Fibroblast of lung (primary cell): Measurements from ENCODE around the gene ANKRD66. TPM values are rescaled to one million over a fixed set of nuclear protein-coding genes. Genes with fewer than 3 reads are reported as not detected.
"Not testable (repeated sequence)": the region's sequence is repeated elsewhere in the genome, so short reads cannot be mapped to it uniquely, and the experiment has no call there.

Experiments used
- DNase-seq, 2 donors: peaks; one replicate each; pipeline versions ENCODE4 v3.0.0 to v3.0.0-alpha.2; 2010; ENCODE audit warnings: low read depth in 2 of 2
- H2AFZ ChIP-seq: 2 replicates; pipeline ENCODE4 v1.5.1; 2012; ENCODE audit warnings: low read length, control low read depth, inconsistent platforms
- H3K27ac ChIP-seq: 2 replicates; pipeline ENCODE4 v1.5.1; 2011; ENCODE audit warnings: low read length, control low read depth; ENCODE audit not compliant: insufficient read depth
- H3K27me3 ChIP-seq: 2 replicates; pipeline ENCODE4 v1.5.1; 2011; ENCODE audit warnings: mild to moderate bottlenecking, low read length; ENCODE audit not compliant: control insufficient read depth, insufficient read depth
- H3K36me3 ChIP-seq: 2 replicates; pipeline ENCODE4 v1.5.1; 2011; ENCODE audit warnings: low read length; ENCODE audit not compliant: control insufficient read depth, insufficient read depth
- H3K4me1 ChIP-seq: 2 replicates; pipeline ENCODE4 v1.5.1; 2011; ENCODE audit warnings: low read length; ENCODE audit not compliant: control insufficient read depth, insufficient read depth; ENCODE audit errors: extremely low read depth
- H3K4me2 ChIP-seq: 2 replicates; pipeline ENCODE4 v1.5.1; 2011; ENCODE audit warnings: low read length, control low read depth; ENCODE audit not compliant: insufficient read depth; ENCODE audit errors: extremely low read depth
- H3K4me3 ChIP-seq, 4 experiments: fragments of 200-600 bp in 1 of 4; sonication (generic) in 1 of 4; replicated peaks in 1 of 4; 2 replicates each; pipeline ENCODE4 v1.5.1; 2011 to 2016; ENCODE audit warnings: low read length in 4 of 4, low read depth in 3 of 4, mild to moderate bottlenecking in 3 of 4, control low read depth in 2 of 4, inconsistent platforms in 1 of 4, mixed read lengths in 1 of 4; ENCODE audit not compliant: insufficient read depth in 1 of 4; ENCODE audit errors: control extremely low read depth in 1 of 4
- H3K79me2 ChIP-seq: 2 replicates; pipeline ENCODE4 v1.5.1; 2012; ENCODE audit warnings: mild to moderate bottlenecking, low read length, inconsistent platforms; ENCODE audit not compliant: control insufficient read depth, insufficient read depth
- H3K9ac ChIP-seq: 2 replicates; pipeline ENCODE4 v1.5.1; 2011; ENCODE audit warnings: mild to moderate bottlenecking, low read length, control low read depth; ENCODE audit not compliant: insufficient read depth
- H3K9me3 ChIP-seq: 2 replicates; pipeline ENCODE4 v1.5.1; 2012; ENCODE audit warnings: low read depth, low read length; ENCODE audit not compliant: control insufficient read depth, insufficient read depth
- H4K20me1 ChIP-seq: 2 replicates; pipeline ENCODE4 v1.5.1; 2011; ENCODE audit warnings: low read length; ENCODE audit not compliant: control insufficient read depth, insufficient read depth; ENCODE audit errors: extremely low read depth
- EZH2 ChIP-seq: IDR thresholded peaks from 2 replicates; pipeline ENCODE4 v1.5.1; 2012; ENCODE audit warnings: low read length, control low read depth, mild to moderate bottlenecking; ENCODE audit errors: missing control alignments
- polyA plus RNA-seq, 2 donors: library from polyadenylated mRNA; depleted of rRNA in 1 of 2; stranded (reverse) in 1 of 2; unstranded in 1 of 2; fragments of >200 nt; gene quantifications; 2 replicates each; pipeline ENCODE4 v1.2.1, GENCODE V29; 2011 to 2012; ENCODE audit warnings: missing spikeins in 1 of 2
- total RNA-seq: library from RNA; depleted of rRNA; stranded (reverse); fragments of >200 nt; gene quantifications from 2 replicates; pipeline ENCODE4 v1.2.1, GENCODE V29; 2014
- TF ChIP-seq, protein P1 (sequence below), 2 donors: IDR thresholded peaks in 1 of 2; conservative IDR thresholded peaks in 1 of 2; 1 replicate in 1 of 2; 2 replicates in 1 of 2; pipeline ENCODE4 v1.5.1; 2011 to 2012; ENCODE audit warnings: low read length in 2 of 2, control low read depth in 1 of 2, inconsistent platforms in 1 of 2, low read depth in 1 of 2, mild to moderate bottlenecking in 1 of 2

Gene ANKRD66
- total and polyA plus RNA-seq, 2 donors (not counting 1 experiment from before 2014, with no cell fraction given) = not detected

DNA sequence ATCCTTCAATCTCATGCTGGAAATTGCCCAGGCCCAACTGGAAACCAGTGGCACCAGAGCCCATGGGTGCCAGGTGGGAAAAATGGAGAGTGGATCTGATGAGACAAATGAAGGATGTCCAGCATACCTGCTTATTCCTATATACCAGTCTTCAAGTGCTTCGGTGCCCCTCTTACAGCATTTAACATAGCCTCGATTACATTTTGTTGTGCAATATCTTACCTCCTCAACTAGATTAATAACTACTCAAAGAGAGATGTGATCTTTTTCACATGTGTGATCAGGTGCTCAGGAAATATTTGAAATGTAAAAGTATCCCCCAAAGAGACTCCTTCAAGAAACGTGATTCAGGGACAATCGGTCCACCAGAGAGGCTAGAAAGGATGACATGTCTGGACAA, 4.8 kb upstream of the ANKRD66 start:
- H3K4me1 ChIP-seq = no peaks in the 10 kb centered on the region
- H3K27me3 ChIP-seq = peaks cover 3% of the 10 kb centered on the region
- no peaks in the 10 kb centered on the region for H3K36me3 ChIP-seq
- H2AFZ ChIP-seq = no peak overlapping the region
- H3K79me2 ChIP-seq = no peaks in the 10 kb centered on the region
- H4K20me1 ChIP-seq = no peaks in the 10 kb centered on the region
- no peak overlapping the region for H3K9ac ChIP-seq
- H3K4me2 ChIP-seq = no peak overlapping the region
- no peak overlapping the region for H3K4me3 ChIP-seq
- no peak for TF ChIP-seq EZH2
- TF ChIP-seq, protein P1, sequence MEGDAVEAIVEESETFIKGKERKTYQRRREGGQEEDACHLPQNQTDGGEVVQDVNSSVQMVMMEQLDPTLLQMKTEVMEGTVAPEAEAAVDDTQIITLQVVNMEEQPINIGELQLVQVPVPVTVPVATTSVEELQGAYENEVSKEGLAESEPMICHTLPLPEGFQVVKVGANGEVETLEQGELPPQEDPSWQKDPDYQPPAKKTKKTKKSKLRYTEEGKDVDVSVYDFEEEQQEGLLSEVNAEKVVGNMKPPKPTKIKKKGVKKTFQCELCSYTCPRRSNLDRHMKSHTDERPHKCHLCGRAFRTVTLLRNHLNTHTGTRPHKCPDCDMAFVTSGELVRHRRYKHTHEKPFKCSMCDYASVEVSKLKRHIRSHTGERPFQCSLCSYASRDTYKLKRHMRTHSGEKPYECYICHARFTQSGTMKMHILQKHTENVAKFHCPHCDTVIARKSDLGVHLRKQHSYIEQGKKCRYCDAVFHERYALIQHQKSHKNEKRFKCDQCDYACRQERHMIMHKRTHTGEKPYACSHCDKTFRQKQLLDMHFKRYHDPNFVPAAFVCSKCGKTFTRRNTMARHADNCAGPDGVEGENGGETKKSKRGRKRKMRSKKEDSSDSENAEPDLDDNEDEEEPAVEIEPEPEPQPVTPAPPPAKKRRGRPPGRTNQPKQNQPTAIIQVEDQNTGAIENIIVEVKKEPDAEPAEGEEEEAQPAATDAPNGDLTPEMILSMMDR (conservative IDR thresholded peaks at IDR 0.05 in 1 of 2, IDR thresholded peaks at IDR 0.05 in 1 of 2; ENCODE audit: low read depth in 1 of 2, low read length in 2 of 2) = no peak
- H3K27ac ChIP-seq = no peak overlapping the region
- no peak for DNase-seq
- no peaks in the 10 kb centered on the region for H3K9me3 ChIP-seq

GRCh38 chr6:46743425-46744158, 3.1 kb upstream of the ANKRD66 start:
- no peak overlapping the region for H2AFZ ChIP-seq
- peaks cover 3% of the 10 kb centered on the region for H3K27me3 ChIP-seq

DNA sequence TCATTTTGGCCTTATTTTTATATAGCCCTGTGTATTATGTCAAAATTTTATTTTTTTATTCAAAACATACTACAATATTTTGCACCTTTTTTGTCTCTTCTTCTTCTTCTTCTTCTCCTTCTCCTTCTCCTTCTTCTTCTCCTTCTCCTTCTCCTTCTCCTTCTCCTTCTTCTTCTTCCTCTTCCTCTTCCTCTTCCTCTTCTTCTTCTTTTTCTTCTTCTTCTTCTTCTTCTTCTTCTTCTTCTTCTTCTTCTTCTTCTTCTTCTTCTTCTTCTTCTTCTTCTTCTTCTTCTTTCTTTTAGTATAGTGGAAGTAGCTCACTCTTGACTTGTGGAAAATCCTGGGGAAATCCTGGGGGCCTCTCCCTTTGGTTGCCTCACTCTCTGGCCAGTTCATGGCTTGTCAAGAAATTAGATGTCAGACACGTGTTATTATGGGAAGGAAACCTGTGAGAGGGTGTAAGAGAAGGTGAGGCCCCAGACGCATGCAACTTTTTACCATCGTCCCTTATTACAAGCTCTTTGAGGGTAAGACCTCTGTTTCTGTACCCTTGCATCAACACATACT, 2.5 kb upstream of the ANKRD66 start:
- H2AFZ ChIP-seq, H3K4me2 ChIP-seq, H3K27me3 ChIP-seq, H4K20me1 ChIP-seq, H3K4me3 ChIP-seq, H3K9me3 ChIP-seq, H3K9ac ChIP-seq, DNase-seq, H3K36me3 ChIP-seq, H3K27ac ChIP-seq, H3K4me1 ChIP-seq, H3K79me2 ChIP-seq: not testable (repeated sequence)

More at GRCh38 chr6:46743425-46744158, 3.1 kb upstream of the ANKRD66 start:
- Histone ChIP-seq H3K4me3 (no peak overlapping the region), H3K4me2 (no peak overlapping the region), H3K79me2 (no peaks in the 10 kb centered on the region), H3K36me3 (no peaks in the 10 kb centered on the region), H3K4me1 (no peaks in the 10 kb centered on the region), H3K9ac (no peak overlapping the region), H3K9me3 (no peaks in the 10 kb centered on the region), H4K20me1 (no peaks in the 10 kb centered on the region), H3K27ac (no peak overlapping the region)
- DNase-seq = no peak
- no peak for TF ChIP-seq EZH2
- TF ChIP-seq, protein P1 (conservative IDR thresholded peaks at IDR 0.05 in 1 of 2, IDR thresholded peaks at IDR 0.05 in 1 of 2; ENCODE audit: low read depth in 1 of 2, low read length in 2 of 2) = no peak
